Bone marrow (tissue), 2 donors: Measurements from ENCODE around the gene WHRN.

Source experiments
- DNase-seq, 2 donors: peaks; one replicate each; lab custom pipeline; 2025; lab: John Stamatoyannopoulos, UW

The WHRN gene

DNA sequence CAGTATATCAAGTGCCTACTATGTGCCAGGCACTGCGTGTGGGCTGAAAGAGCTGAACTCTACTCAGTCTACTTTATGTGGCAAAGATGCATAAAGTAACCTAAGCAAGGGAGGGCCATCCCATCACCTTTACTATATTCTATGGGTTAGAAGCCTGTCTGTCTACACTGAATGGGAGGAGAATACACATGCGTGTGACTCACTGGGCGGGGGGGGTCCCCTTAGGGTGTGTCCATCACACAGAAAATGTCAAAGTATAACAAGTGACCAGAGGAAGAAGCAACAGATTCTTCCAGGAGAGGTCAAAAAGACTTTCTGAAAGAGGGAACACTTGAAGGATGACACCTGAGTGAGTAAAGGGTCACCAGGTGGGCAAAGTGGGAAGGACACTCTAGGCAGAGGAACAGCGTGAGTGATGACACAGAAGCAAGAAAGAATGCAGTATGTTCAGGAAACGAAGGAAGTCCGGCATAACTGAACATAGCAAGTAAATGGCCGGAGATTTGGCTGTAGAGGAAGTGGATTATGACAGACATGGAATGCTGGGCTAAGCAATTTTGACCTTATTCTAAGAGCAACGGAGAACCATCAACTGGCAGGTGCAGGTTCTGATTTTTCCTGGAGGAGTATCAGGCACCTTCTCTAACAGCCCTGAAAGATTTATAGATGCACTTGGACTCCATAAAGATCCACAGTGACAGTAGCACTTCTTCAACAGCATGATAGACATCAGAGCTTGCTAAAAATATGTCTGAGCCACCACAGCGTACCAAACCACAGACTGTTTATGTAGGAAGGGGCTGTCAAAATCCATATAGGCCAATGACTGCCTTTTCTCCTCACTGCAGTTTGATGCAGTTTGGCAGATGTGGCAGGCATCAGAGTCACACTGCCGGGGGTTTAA lies 8.0 kb upstream of the WHRN start:
- no peak for DNase-seq

DNA sequence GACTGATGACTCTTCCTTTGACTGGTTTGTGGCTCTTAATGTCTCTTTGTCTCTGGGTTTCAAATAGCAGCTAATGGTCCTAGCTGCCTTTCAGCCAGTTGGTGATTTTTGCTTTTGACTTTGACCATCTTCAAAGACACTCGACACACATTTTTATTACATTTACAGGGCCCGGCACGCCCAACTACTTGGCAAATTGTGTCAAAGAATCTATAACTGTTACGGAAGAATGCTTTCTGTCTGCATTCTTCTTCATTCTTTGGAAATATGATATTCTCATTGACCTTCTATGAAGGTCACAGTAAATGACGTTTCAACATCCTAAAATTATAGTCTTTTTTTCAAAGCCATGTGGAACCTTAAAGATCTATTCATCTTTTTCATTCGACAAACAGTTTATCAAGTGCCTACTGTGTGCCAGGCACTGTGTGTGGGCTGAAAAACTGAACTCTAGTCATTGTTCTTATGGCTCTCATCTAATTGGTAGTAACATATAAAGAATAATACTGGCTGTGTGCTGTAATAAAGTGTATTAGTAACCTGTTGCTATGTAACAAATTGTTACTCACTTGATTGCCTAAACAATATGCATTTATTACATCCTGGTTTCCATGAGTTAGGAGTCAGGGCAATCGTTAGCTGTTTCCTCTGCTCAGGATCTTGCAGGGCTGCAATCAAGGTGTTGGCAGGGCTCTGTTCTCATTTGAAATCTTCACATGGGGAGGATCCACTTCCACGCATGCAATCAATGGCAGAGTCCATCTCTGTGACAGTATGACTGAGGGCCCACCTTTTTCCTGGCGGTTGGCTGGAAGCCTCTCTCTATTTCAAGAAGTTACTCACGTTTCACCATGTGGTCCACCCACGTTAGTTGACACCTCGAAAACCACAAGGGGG lies 7.0 kb upstream of the WHRN start:
- DNase-seq = no peak

DNA sequence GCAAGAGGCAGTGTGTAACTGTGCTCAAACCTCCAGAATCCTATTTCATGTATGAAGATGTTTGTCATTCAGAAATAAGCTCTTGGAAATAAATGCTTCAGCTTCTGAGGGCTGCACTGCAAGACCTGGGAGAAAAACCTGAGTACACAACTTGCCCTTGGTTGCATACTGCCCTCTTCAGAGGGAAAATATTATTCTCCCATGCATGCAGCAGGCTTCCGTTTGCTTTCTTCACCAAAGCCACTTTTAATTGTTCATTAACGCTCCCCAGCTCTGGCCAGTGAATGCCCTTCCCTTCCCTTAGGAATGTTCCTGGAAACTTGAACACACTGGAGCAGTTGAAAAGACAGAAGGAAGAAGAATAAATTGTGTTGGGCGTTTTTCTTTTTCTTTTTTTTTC lies 2.5 kb upstream of the WHRN start:
- DNase-seq = peak in 1 of 2 donors; percentile 10

DNA sequence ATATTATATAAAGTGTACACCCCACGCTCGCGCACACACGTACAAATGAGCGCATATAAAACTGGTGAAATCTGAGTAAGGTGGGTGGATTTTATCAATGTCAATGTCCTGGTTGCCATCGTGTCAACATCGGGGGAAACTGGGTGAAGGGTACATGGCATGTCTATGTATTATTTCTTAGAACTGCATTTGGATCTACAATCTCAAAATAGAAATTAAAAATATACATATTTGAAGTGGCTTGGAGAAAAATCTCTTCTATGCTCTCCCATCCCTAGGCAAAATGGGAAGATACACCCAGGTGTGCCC lies 763 bp upstream of the WHRN start:
- DNase-seq = no peak

DNA sequence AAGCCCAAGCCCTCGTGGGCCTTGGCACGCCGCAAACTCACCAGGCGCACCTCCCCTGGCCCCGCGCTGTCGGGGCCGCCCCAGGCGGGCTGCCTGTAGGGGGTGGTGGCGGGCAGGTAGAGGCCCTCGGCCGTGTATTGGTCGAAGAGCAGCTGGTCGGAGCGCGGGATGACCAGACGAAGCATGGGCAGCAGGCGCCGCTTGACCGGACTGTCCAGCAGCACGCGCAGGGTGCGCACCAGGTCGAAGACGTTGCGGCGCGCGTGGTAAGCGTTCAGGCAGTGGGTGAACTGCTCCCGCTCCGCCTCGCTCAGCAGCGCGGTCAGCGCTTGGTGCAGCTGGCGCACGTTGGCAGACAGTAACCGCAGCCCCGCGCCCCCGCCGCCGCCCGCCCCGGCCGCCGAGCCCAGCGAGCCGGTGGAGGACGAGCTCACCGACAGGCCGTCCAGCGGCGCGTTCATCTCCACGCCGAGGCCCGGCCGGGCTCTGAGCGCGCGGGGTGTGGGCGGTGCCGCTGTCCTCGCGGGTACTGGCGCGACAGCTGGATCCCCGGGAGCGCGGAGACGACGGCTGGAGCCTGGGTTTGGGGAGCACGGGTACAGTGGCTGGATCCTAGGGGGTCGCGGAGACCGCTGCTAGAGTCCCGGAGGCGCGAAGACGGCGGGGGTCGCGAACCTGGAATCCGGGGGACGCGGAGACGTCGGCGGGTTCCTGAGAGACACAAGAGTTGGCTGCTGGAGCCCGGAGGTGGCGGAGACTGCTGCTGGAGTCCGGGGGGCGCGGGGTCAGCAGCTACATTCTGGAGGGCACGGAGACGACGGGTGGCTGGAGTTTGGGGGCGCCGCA lies 709 bp downstream of the WHRN start:
- no peak for DNase-seq

DNA sequence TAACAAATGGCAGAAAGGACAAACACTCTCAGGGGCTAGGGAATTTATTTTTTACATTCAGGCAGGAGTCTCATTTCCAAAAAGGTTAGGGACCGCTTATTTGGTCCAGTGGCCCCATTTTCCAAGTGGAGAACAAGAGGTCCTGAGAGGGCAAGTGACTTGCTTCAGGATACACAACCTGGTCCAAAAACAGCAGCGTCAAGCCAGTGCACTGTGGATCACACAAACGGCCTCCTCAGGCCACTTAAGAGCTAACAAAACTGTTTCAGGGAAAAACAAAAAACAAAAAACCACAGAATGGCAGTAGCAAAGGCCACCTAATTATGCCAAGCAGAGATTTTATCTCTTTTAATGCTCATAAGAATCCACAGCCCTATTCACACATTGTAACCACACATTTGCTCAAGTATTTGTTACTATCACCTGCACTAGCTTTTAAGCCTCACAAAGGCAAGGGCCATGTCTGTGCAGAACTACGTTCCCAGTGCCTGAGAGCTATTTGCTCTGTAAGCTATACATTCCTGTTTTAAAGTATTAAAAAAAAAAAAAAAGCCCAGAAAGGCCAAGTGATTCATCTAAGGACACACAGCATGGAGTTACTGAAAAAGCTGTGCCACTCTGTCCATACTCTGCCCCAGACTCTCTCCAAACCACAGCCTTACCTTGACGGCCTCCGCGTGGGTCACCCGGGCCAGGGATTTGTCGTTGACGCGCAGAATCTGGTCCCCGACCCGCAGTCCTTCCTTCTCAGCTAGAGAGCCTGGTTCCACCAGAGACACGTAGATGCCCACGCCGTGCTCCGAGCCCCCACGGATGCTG lies 1.5 kb downstream of the WHRN start:
- no peak for DNase-seq

DNA sequence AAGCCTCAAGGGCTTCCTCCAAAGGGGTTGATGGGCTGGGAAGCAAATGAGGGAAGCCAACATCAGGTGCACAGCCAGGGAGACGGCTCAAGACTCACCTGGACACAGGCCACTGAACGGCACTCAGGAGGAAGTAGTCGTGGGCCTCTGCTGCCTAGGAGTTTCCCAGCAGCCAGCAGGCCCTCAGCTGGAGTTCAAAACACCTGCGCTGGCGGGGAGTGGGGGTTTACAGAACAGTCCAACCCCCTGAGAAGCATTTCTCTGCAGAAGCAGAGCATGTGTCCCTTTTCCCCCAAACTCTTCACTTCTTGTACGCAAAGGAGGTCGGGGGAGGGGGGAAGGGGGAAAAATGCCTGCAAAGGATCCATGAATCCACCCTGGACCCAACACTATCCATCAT lies 2.3 kb downstream of the WHRN start:
- DNase-seq = no peak

DNA sequence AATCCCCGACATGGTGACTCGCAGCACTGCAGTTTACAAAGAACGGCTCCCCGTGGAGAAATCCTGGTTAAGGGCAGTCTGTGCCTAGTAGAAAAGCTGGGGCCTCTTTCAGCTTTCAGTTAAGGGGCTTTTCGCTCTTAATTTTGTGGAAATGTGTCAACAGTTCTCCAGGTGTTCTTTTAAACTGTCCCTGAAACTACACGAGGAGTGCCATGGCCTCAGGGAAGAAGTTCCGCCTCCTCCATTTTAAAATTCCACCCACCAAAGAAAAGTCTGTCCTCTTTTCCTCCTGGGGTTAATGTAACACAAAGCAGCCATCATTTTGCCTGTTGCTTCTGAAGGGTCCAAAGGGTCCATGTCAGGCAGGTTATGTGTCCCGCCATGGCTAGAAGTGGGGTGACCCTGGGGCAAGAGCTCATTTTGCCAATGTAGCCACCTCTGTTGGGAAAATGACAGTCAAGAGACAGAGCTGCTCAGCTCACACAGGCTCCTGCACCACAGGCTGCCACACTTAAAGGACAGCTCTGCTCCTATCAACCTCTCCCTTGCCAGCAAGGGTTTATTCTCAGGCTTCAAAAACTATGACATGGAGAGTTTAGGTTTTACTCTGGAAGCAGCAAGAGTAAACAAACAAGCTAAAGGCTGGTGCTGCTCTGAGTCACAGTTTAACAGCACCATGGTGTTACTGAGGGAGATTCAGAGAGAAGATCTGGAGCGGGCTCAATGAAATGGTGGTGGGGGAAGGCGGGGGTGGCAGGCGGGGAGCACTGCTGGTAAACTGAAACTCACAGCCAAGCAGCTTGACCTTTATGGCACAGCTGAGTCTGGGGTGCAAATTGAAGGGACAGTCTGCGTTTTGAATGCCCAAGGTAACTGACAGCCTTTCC lies 3.2 kb downstream of the WHRN start:
- no peak for DNase-seq

DNA sequence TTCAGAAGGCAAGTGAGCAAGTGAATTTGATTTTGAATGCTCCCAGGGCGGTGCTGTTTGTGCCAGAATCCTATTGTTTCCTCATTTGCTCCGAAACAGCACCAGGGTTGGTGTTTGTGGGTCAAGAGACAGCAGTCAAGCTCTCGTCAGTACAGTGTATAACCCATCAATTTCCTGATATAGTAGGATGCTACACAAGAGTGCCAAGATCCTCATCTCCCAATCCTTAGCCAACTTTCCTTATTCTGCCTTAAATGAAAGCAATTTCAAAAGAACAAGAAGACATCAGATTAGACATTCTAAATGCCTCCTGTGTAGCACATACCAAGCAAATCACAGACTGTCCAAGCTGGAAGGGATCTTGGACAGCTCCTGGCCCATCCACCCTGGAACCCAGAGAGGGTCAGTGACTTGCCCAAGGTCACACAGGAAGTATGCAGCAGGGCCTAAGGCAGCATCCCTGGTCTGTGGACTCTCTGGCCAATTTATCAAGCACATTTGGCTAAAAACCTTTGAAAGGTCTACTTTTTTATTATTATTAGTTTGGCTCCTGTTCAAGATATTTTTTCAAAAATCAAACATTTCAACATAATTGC lies 4.5 kb downstream of the WHRN start:
- DNase-seq = no peak

DNA sequence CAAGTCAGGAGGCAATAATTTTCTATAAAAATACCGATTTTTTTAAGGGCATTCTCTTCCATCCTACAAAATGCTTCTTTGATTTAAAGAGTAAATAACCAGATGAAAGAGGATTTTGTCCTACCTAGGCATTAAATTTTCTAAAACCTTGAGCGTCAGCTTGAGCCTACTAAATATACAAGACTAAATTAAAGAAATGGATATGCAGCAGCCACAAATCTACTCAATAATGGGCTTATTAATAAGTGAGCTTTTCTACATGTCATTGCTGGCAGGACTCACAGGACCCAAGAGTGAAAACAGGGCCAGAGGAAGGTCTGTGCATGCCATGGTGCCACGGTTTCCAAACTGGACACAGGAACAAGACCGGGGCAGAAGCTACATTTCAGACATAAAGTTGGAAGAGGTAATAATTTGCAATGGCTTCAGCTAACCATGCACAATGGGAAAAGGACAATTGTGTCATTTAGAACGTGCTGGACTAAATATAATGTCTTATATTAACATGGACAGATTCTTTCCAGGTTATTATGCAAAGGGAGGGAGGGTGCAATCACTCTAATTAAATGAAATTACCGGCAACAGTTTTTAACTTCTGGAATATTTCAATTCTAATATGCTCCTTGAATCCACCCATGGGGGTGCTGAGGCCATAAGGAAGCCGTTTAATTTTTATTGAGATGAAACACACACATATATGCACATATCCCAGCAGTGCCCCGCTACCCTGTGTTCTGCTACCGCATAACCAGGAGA lies 5.2 kb downstream of the WHRN start:
- DNase-seq = no peak

DNA sequence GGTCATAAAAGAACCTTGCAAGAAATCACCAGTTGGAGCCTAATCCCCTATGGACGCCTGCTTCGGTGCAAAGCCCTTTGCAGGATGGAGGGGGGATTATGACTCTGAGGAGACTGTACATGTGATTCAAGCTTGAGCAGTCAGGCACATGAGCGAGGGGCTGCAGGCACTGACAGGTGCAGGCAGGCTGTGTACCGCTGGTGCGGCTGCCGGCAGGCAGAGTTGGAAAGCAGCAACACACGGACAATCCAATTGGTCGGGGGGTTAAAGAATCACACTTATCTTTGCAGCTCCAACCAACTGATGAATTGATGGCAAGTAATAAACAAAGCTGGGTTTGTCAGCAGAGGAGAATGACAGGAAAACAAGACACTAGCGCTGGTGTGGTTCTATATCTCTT lies 5.7 kb downstream of the WHRN start:
- DNase-seq = no peak

DNA sequence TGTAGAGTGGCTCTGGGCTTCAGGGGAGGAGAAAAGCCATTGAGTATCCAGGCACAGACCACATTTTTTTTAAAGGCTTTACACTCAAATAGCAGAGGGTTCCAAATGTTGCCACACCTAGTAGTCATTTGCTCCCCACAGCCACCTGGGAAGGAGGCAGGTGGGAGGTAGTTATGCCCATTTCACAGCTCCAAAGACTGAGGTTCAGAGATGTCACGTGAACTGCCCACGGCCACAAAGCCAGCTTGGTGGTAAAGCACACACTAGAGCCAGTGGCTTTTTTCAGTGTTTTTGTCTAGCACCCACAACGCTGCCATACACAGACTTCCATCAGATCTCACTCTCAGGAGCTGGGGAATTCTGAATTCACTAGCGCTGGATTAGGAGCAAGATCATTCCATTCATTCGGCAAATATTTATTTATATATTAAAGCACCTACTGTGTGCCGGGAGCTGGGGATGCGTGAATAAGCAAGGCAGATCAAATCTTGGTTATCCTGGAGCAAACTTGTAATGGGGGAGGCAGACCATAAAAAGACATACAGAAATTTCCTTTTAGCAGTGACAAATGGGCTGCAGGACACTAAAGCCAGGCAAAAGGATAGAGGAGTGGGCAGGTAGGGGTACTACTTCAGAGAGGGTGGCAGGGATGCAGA lies 7.4 kb downstream of the WHRN start:
- DNase-seq = no peak

DNA sequence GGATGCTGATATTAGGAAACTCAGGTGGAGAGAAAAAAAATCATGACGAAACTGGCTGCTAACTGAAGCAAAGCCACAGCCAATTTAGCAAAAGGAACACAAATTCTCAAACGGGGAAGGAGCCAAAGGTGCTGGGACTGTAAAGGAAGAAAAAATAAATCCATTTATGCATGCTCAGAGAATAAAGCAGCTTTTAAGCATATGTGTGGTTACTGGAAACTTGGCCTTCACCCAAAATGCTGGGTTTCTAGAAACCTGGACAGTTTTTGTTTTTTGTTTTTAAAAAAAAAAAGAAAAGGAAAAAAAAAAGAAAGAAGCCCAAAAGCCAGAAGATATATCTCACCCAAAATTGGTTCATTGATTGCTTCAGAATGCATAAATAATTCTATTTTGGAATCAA lies 8.0 kb downstream of the WHRN start:
- no peak for DNase-seq

DNA sequence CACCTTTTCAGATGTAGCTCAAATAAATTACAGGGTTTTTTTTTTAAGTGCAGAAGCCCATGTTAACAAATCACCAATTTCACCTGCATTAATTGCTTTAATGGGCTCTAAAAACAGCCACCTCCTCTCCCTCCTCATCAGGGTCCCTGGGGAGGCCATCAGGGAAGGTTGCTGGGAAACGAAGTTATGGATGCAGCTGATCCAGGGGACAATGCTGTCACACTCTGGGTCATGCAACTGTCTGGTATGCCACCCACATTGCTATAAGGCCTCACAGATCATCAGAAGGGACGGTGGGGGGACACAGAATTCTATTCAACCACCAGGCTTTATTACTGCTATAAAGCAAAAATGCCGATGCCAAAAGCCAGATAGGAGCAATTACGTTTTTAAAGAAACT lies 9.3 kb downstream of the WHRN start:
- DNase-seq = no peak

DNA sequence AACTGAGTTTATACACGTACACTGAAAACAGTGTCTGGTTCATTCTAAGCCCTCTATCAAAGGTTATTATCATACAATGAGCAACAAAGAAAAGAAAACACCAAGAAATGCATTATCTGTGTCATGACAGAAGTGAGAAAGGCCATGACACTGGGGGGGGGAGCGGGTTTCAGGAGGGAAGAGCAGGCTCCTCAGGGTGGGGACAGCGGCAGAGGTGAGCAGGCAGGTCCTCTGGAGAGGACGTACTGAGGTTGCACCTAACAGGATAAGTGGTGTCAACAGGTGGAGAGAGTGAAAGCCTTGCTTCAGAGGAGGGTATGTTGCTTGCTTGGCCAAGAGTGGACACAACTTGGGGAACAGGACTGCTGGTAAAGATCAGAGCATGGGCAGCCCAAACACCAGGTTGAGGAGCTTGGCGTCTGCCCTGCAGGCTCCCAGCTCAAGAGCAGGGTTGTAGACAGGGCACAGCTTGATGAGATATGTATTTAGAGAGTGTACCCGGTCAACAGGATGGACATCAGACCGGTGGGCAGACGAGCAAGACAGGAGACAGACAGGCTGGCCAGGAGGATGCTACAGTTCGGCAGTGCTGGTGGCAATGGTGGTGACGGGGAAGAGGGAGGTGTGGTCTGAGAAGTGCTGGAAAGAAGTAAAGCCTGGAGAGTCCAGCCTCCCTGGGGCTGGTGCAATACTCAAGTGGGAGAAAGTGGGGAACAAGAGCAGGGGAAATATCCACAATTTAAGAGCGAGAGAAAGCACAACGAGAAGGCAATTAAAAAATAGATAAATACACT lies 10.3 kb downstream of the WHRN start:
- no peak for DNase-seq

DNA sequence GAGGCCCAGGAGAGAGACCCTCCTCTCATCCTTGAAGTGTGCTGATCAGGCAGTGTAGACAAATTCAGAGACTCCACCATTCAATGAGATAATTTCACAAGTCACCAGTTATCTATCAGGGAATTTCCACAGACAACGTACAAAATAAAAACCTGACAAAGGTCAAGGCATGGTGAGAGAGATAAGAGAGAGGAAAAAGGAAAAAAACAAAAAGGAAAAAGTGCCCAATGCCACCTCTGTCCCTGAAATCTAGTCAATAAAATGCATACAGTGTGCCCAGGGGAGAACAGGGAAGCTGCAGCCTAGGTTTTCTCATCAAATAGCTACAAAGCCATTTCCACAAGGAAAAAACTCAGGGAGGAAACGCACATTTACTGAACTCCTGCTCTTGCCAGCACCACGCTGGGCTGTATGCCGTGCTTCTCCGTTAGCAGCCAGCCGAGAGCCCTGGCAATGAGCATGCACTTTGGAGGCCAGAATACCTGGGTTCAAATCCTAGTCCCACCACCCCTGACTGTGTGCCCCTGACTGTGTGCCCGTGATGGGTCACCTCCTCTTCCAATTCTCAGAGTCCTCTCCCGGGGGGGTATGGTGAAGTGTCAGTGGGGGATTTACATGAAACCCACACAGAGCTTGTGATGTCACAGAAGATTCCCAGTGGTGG lies 11.6 kb downstream of the WHRN start:
- DNase-seq = no peak

DNA sequence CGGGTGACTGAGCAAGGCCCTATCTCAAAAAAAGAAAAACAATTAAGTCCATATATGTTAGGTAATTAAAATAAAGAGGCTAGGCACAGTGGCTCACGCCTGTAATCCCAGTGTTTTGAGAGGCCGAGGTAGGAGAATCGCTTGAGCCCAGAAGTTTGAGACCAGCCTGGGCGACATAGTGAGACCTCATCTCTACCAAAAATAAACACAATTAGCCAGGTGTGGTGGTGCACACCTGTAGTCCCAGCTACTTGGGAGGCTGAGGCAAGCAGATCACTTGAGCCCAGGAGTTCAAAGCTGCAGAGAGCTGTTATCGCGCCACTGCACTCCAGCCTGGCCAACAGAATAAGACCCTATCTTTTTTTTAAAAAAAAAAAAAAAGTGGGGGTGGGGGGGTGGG lies 12.3 kb downstream of the WHRN start:
- no peak for DNase-seq
